HG03280 (cell line): Measurements from ENCODE around the gene TOX2.

ENCODE experiments used
- ATAC-seq: cut with Tn5 transposase; IDR thresholded peaks from one replicate; pipeline ENCODE4 v1.9.1; 2021; ENCODE audit warnings: mild to moderate bottlenecking, moderate library complexity; ENCODE audit not compliant: unreplicated experiment

The TOX2 gene

DNA sequence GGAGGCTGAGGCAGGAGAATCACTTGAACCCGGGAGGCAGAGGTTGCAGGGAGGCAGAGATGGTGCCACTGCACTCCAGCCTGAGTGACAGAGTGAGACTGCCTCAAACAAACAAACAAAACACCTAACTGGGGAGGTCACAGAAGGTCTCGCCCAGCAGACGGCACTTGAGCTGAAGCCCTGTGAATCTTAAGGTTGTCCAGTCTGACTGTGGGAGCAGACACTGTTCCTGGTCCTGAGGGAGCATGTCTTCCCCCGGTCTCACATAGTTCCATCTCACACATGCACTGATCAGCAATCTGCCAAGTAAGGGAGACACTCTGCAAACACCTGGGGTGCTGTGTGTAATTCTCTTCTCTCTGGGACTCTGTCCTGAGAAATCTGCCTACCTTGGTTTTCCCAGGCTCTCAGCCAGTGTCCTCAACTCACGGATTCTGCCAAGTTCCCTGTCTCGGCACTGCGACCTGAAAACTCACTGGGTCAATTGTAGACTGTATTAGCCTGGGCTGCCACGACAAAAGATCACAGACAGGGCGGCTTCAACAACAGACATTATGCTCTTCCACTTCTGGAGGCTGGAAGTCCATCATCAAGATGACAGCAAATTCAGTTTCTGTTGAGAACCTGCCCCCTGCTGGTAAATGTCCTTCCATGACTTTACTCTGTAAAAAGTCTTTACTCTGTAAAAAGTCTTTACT lies 178.0 kb downstream of the TOX2 start:
- no peak for ATAC-seq

DNA sequence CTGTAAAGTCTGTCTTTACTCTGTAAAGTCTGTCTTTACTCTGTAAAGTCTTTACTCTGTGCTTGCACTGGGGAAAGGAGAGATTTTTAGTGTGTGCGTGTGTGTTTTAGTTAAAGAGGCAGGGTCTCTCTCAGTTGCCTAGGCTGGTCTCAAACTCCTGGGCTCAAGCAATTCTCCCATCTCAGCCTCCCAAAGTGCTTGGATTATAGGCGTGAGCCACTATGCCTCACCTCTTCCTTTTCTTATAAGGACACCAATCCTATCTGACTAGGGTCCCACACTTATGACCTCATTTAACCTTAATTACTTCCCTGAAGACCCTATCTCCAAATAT lies 178.6 kb downstream of the TOX2 start:
- ATAC-seq: no peak

DNA sequence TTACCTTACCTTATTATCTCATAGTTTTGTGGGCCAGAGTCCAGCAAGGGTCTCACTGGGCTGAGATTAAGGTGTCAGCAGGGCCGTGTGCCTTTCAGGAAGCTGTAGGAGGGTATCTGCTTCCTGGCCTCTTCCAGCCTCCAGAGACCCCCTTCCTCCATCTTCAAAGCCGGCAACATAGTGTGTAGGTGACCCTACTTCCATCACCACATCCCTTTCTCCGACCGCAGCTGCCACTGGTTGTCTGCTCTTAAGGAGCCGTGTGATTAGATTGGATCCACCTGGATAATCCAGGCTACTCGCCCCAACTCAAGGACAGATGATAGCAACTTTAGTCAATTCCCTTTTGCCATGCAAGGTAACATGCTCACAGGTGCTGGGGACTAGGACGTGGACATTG lies 181.2 kb downstream of the TOX2 start:
- ATAC-seq: no peak

- ATAC-seq: no peak
These were observed 183.0 kb downstream of the TOX2 start for GRCh38 chr20:44097521-44098255.

GRCh38 chr20:44098256-44098630 lies 183.6 kb downstream of the TOX2 start:
- no peak for ATAC-seq

DNA sequence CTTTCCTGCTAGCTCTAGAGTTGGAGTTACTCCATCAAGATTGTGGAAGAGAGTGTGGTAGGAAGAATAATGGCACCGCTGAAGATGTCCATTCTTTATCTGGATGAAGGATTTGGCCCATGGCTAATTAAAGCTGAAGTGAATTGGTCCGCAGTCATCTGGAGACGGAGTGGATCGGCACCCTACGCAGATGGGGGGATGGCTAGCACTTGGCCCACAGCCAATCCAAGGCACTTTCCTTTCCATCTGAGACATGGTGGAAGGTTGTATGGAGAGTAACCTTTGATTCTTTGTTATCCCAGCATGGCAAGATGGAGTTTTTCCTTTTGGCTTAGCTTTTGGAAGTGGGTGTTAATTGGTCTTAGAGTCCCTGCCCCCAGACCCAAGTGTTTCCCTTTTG lies 184.0 kb downstream of the TOX2 start:
- ATAC-seq: no peak

GRCh38 chr20:44099832-44100231 lies 185.2 kb downstream of the TOX2 start:
- ATAC-seq: no peak

GRCh38 chr20:44102582-44102981 lies 187.9 kb downstream of the TOX2 start:
- ATAC-seq: no peak

- no peak for ATAC-seq
These were observed 190.3 kb downstream of the TOX2 start for GRCh38 chr20:44104798-44105517.

DNA sequence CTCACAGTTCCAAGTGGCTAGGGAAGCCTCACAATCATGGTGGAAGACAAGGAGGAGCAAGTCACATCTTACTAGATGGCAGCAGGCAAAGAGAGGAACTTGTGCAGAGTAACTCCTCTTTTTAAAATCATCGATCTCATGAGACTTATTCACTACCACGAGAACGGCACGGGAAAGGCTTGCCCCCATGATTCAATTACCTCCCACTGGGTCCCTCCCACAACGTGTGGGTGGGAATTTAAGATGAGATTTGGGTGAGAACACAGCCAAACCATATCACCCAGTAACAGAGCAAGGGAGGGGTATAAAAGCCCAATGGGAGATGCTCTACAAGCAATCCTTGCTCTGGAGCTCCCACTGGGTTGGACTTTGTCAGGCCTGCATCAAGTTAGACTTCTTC lies 192.0 kb downstream of the TOX2 start:
- no peak for ATAC-seq

DNA sequence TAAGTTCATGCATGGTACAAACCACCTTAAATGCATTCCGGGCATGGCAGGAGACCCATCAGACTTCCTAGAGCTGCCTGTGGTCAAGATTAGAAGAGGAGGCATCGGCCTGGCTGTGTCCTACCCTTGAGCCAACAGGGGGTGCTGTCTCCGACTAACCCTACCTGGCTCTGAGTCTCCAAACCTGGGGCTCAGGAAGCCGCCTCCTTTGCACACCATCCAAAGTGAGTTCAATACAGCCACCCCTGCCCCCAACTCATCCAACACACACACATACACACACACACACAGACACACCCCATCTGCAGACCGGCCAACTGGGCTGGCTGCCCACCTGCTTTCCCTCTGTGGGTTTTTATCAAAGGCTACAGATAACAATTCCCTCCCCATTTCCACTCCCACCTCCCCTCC lies 195.3 kb downstream of the TOX2 start:
- no peak for ATAC-seq

- ATAC-seq: no peak
These were observed 196.3 kb downstream of the TOX2 start for GRCh38 chr20:44110816-44111568.

GRCh38 chr20:44111712-44112335 lies 197.2 kb downstream of the TOX2 start:
- ATAC-seq: no peak

DNA sequence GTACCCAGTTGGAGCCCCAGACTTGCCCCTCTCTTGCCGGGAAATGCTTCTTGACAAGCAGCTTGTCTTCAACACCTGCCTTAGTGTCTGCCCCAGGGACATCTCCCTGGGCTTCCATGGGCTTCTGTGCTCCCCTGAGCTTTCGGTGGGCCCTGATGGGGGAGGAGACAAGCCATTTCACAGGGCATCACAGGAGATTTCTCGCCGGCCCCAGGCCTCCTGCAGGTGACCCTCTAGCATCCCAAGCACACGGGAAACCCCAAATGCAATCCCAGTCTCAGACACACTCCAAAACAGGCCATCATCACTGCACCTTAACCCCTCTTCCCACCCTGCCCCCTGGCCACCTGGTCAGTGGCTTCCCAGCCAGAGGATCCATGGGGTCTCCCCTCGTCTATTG lies 197.8 kb downstream of the TOX2 start:
- no peak for ATAC-seq

DNA sequence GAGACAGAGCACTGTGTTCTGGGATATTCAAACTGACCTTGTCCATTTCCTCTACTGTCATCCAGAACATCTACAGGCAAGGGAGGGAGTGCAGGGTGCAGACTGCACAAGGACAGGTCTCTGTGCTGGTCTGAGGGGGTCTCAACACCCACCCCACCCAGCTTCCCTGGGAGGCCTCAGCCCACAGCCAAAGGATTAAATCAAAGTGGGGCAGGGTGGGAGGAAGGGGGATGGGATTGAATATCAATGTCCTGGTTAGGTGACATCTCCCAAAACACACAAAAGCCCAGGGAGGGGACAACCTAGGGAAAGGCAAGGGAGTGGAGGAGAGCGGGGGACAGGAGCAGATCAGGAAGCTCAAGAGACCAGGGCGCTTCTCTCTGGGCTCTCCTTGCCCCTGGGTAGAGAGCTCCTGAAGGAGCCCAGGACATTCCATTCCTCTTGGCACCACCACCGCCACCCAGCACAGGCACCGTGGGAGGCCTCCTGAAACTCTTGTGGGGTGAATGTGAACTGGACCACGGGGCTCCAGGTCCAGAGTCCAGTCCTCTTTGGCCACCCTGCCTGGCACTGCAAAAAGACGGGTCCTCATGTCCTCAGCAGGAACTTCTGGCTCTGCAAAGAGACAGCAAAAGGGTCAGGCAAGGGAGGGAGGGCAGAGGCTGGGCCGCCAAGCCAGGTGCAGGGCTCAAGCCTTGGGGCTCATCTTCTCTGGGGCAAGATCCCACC lies 198.4 kb downstream of the TOX2 start:
- ATAC-seq: no peak

DNA sequence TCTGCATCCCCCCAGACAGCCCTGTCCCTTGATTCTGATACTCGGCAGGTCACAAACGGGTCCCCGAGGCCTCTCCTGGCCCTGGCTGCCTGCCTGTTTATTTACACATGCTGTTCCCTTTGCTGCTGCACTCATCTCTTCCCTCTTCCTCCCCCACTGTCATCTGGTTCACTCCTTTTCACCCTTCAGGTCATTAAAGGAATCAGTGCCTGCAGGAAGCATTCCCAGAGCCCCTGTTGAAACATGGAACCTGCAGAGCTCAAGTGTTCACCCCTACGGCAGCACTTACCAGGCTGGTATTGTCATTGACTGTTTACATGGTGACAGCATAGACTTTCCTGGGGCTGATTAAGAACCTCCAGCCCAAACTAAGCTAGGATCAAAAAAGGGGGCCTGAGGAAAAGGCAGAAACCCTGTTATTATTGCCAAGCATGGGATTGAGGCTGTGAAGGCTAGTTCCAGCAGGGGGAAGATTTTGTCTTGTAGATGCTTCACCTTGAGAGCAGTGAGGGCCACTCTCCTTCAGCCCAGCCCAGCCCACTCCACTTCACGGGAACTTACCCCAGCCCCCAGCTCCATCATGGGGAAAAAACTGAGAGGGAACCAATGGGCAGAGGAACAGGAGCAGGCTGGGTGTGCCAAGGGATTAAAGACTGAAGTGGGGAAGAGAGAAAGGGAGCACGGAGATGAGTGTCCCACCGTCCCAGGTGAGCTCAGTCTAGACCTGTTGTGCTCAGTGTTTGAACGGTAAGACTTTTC lies 199.1 kb downstream of the TOX2 start:
- ATAC-seq: no peak

DNA sequence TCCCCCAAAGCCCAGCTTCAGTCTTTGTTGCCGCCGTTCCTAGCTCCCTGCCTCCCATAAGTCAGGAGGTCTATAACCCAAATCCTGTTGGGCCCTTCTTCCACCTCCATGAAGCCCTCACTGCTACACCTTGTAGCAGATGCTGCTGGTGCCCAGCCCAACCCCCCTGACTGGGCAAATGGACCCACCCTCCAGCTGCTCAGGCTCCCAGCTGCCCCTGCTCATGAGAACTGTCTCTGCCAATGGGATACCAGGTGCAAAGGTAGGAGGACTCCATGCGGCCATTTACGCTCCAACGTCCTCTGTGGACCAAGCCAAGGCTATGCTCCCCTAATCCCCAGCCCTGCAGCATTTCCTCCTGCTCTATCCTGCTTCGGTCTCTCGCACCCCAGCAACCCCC lies 200.5 kb downstream of the TOX2 start:
- ATAC-seq: no peak

- ATAC-seq: no peak
These were observed 201.4 kb downstream of the TOX2 start for GRCh38 chr20:44115762-44116644.
